HL-60/S4 treated with retinoic acid at 250 ng/mL for 4 days and 3 days (cell line): ENCODE data around the gene REXO4.
"Not testable (repeated sequence)": the region's sequence is repeated elsewhere in the genome, so short reads cannot be mapped to it uniquely, and the experiment has no call there.

ENCODE experiments used
- in situ Hi-C: fragments of 300-500 bp; cut with MboI; formaldehyde crosslinking; loops from 2 replicates; pipeline ENCODE4 v1.7.0; 2022; ENCODE audit warnings: low sequenced_read_pairs

The REXO4 gene

DNA sequence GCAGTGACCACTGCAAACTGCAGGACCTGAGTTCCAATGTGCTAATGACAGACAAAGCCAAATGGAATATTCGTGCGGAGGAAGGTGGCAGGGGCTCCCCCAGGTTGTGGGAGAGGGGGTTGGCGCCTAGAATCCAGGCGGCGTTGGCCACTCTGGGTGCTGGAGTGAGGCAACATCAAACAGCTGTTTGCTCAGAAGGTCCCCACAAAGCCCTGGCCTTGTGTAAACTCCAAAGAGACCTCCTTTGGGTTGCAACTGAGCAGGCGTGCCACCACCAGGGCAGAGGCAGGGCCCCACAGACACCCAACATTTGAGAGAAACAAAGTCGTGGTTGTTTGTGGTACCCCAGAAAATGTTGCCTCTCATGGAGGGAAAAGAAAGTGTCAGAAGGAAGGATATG is 27.1 kb downstream of the REXO4 start:
- in situ Hi-C loops = no loop called here

DNA sequence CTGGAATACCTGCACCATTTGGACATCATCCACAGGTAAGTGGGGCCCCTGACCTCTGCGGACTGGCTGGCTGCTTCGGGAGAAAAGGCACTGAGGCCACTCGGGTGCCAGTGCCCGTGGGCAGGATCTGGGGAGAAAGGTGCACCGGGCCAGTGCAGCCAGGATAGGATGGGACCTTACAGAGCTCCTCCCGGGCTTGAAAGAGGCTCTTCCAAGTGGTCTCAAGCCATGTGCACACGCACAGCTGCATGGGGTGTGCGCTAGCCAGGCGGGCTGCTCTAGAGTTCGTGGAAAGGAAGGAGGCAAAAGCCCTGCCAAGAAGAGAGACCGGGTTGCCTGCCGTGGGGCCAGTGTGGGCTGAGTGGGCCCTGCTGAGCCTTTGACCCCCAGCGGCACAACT is 28.2 kb downstream of the REXO4 start:
- in situ Hi-C loops = no loop called here

DNA sequence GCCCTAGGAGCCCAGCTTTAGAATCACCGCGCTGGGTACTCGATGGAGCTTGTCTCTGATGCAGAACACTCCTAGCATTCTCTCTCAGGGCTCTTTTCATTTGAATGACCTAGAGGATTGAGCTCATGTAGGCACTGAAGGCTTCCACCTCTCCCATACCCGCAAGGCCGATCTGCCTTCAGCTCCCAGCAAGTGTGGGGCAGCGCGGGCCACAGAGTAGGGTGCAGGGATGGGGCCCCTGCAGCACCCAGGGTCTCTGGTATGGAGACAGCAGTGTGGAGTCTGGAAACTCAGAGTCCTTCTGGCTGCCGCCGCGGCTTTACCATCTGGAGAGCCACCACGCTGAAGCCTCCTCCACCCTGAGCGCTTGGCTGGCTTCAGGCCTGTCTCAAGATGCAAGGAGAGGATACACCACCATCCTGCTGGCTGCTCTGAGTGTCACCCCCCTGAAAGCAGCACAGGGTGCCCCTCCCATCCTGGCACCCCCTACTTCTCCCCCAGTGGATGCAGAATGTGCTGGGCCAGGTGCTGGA is 28.7 kb downstream of the REXO4 start:
- in situ Hi-C loops = no loop called here

GRCh38 chr9:133387680-133388079 is 30.1 kb downstream of the REXO4 start:
- in situ Hi-C loops = no loop called here

DNA sequence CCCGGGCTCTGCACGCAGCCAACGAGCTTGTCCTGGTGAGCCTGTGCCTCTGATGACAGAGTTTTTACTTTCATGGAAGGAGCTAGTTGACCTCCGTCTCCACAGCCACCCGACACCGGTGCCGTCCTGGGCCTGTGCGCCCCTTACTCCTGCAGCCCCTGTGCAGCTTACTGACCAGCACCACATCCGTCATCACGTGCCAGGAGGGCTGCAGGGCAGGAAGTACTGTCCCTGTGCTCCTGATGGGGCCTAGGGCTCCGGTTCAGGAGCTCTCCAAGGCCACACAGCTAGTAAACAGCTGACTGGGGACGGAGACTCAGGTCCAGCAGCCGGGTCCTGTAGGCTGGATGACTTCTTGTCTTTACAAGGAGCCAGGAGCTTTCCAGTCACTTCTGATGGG is 31.5 kb downstream of the REXO4 start:
- in situ Hi-C loops = no loop called here

- in situ Hi-C loops = no loop called here
Measured at GRCh38 chr9:133385452-133385851, 32.4 kb downstream of the REXO4 start.

GRCh38 chr9:133384736-133385321 is 33.0 kb downstream of the REXO4 start:
- in situ Hi-C loops = no loop called here

GRCh38 chr9:133383438-133383837 is 34.4 kb downstream of the REXO4 start:
- in situ Hi-C loops = no loop called here

DNA sequence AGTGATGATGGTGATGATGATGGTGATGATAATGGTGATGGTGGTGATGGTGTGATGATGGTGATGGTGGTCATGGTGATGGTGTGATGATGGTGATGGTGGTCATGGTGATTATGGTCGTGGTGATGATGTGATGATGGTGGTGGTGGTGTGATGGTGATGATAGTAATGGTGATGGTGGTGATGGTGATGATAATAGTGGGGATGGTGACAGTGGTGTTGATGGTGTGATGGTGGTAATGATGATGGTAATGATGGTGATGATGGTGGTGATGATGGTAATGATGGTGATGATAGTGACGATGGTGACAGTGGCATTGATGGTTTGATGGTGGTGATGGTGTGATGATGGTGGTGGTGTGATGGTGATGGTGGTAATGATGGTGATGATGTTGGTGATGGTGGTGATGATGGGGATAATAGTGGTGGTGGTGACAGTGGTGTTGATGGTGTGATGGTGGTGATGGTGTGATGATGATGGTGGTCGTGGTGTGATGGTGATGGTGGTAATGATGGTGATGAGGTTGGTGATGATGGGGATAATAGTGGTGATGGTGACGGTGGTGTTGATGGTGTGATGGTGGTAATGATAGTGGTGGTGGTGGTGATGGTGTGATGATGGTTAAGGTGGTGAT is 35.2 kb downstream of the REXO4 start:
- in situ Hi-C loops = no loop called here

GRCh38 chr9:133380734-133381133 is 37.1 kb downstream of the REXO4 start:
- in situ Hi-C loops = no loop called here

- in situ Hi-C loops = no loop called here
Measured at GRCh38 chr9:133379153-133380086, 38.4 kb downstream of the REXO4 start.

DNA sequence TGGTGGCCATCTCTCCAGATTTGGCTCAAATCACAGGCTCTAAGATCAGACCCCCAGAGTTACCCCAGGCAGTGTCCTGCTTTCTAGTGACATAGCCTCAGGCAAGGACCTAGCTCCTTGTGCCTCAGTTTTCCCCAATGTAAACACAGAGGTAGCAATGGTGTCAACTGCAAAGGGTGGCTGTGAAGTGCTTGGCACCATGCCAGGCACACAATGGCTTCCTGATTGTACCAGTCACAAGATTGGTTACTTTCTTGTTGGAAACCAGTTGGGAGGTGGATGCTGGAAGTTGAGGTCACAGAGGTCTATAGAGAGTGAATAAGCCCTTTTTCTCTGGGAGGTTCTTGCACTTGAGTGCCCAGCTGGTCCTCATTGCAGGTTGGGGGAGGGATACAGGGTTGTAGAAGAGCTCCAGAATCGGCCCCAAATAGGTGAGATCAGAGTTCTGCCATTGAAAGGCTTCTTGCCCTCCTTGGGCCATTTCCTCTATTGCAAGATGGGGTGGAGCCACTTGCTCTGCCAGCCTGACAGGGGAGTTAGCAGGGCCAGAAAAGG is 39.3 kb downstream of the REXO4 start:
- in situ Hi-C loops = no loop called here

DNA sequence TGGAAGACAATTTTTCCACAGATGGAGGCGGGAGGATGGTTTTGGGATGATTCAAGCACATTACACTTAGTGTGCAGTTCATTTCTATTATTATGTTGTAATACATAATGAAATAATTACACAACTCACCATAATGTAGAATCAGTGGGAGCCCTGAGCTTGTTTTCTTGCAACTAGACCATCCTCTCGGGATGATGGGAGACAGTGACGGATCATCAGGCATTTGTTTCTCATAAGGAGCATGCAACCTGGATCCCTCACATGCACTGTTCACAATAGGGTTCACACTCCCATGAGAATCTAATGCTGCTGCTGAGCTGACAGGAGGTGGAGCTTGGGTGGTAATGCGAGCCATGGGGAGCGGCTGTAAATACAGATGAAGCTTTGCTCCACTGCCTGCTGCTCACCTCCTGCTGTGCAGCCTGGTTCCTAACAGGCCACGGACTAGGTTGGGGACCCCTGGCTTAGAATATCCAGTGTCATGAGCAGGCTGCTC is 40.0 kb downstream of the REXO4 start:
- in situ Hi-C loops = no loop called here

- in situ Hi-C loops = not testable (repeated sequence)
Measured at GRCh38 chr9:133377280-133377679, 40.5 kb downstream of the REXO4 start.

DNA sequence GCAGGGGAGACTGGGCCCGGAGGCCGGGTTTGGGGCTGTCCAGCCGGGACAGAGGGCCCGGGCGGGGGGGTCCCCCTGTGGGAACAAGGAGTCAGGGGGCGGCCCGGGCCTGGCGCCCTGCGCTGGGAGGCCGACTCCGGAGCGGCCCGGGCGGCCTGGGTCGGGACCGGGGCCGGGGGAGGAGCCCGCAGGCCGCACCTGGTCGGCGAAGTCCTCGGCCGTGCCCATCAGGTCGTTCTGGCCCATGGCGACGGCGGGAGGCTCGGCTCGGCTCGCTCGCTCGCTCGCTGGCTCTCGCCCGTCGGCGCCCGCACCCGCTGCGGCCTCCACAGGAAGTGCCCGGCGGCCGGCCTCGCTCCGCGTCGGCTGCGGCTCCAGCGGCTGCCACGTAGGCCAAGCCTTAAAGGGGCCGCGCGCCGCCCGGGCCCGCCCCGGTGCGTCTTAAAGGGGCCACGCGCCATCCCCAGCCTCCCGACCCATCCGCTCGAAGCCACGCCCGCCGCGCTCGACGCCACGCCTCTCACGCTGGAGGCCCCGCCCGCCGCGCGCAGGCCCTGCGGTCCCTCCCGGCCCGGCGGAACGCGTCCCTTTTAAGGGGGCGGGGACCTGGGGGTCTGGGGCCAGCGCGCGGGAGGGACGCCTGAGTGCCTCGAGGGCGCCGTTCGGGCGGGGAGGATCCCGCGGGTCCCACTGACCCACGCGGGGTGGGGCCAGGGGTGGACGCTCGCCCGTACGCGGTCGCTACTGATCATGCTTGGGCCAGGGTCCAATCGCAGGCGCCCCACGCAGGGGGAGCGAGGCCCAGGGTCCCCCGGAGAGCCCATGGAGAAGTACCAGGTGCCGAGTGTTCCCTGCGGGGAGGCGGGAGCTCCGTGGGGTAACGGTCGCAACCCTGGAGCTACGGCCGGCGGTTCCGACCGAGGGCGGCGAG is 41.8 kb downstream of the REXO4 start, which contains the start of the genes STKLD1 and SURF4:
Gene STKLD1 (plus strand): TSS at position 643 of the 931 bp plus-strand sequence. CDS start 108 bp downstream, at position 751.
Gene SURF4 (minus strand): TSS at position 337 of the 931 bp plus-strand sequence. CDS start 91 bp downstream, at position 246.
- in situ Hi-C loops = no loop called here

DNA sequence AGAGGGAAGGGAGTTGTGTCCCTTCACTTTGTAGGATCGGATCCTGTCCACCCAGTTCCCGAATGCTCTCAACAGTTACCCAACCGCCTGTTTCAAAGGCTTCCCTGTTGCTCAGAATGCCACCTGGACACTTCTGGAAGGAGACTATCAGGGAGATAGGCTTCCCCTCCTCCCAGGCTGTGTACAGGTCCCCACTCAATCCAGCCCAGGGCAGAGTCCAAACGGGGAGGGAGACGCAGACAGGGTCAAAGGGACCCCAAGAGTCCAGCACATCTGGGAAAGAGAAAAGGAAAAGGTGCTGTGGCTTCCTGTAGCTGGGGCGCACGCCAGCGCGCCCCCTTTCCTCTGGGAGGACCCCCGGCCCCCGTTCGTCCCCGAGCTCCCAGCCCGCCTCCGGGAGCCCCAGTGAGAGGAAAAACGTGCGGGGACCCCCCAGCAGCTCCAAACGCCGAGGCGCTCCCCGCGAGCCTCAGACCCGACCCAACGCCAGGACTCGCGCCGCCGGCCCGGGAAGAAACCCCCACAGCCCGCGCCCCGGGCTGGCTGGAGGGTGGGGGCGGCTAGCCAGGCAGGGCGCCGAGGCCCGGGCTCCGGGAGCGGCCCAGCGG is 42.6 kb downstream of the REXO4 start:
- in situ Hi-C loops = no loop called here

GRCh38 chr9:133374612-133375115 is 43.1 kb downstream of the REXO4 start:
- in situ Hi-C loops = no loop called here

- in situ Hi-C loops = no loop called here
Measured at GRCh38 chr9:133372144-133372543, 45.7 kb downstream of the REXO4 start.

- in situ Hi-C loops = no loop called here
Measured at GRCh38 chr9:133371261-133371711, 46.5 kb downstream of the REXO4 start.
